Suprapubic skin (tissue), 4 donors: ENCODE data around the gene LRP2BP. TPM values are rescaled to one million over a fixed set of nuclear protein-coding genes. Genes with fewer than 3 reads are reported as not detected.

Experiments
- DNase-seq, 2 donors: peaks; one replicate each; pipeline ENCODE4 v3.0.0-alpha.2; 2019; ENCODE audit warnings: low spot score in 2 of 2
- H3K27ac ChIP-seq: fragments of 200-600 bp; sonication (generic); one replicate; pipeline ENCODE4 v1.5.1; 2019
- H3K27me3 ChIP-seq: fragments of 200-600 bp; sonication (generic); one replicate; pipeline ENCODE4 v1.5.1; 2019
- H3K36me3 ChIP-seq: fragments of 200-600 bp; sonication (generic); one replicate; pipeline ENCODE4 v1.5.1; 2019
- H3K4me1 ChIP-seq: fragments of 200-600 bp; sonication (generic); one replicate; pipeline ENCODE4 v1.5.1; 2019
- H3K4me3 ChIP-seq: fragments of 200-600 bp; sonication (generic); one replicate; pipeline ENCODE4 v1.5.1; 2019; ENCODE audit warnings: mild to moderate bottlenecking
- H3K9me3 ChIP-seq: fragments of 200-600 bp; sonication (generic); one replicate; pipeline ENCODE4 v1.5.1; 2019
- CTCF ChIP-seq, 2 donors: fragments of 200-600 bp in 1 of 2; fragments of 450-650 bp in 1 of 2; sonication (generic) in 1 of 2; IDR thresholded peaks; one replicate each; pipeline ENCODE4 v1.5.1; 2016 to 2019; ENCODE audit warnings: antibody characterized with exemption in 2 of 2, mild to moderate bottlenecking in 1 of 2, moderate library complexity in 1 of 2
- EP300 ChIP-seq: sonication (generic); formaldehyde crosslinking; IDR thresholded peaks from one replicate; pipeline ENCODE4 v1.6.1; 2017; ENCODE audit warnings: antibody characterized with exemption
- POLR2A ChIP-seq, 2 donors: fragments of 450-650 bp; IDR thresholded peaks; one replicate each; pipeline ENCODE4 v1.6.1; 2017; ENCODE audit warnings: antibody characterized with exemption in 2 of 2, mild to moderate bottlenecking in 2 of 2, moderate library complexity in 2 of 2
- POLR2AphosphoS5 ChIP-seq, 3 donors: sonication (generic); formaldehyde crosslinking; IDR thresholded peaks; one replicate each; pipeline ENCODE4 v1.6.1; 2017; ENCODE audit warnings: antibody characterized with exemption in 3 of 3
- WGBS: methylation state at CpG from one replicate; pipeline ENCODE4 v1.1.5; 2018; 5-methylcytosine and 5-hydroxymethylcytosine counted together
- total RNA-seq, 4 donors: library from RNA; depleted of rRNA; stranded (reverse); fragments of >200 nt; gene quantifications; one replicate each; pipeline ENCODE4 v1.1.0, GENCODE V29; 2016

Gene LRP2BP
- total RNA-seq, 4 donors from 2014 or later: 0.60 to 3.1 (median 1.3) TPM

GRCh38 chr4:185421366-185422124 lies 25.8 kb upstream of the LRP2BP start:
- no peak overlapping the region for H3K4me3 ChIP-seq
- no peaks in the 10 kb centered on the region for H3K9me3 ChIP-seq
- 64% methylated on average over 2 of the region's 2 CpGs for WGBS
- H3K27ac ChIP-seq: no peak overlapping the region
- DNase-seq: no peak
- peaks cover 35% of the 10 kb centered on the region for H3K4me1 ChIP-seq
- H3K27me3 ChIP-seq: no peaks in the 10 kb centered on the region
- no peak for TF ChIP-seq EP300
- TF ChIP-seq CTCF (IDR thresholded peaks at IDR 0.05): no peak
- TF ChIP-seq POLR2A (IDR thresholded peaks at IDR 0.05): no peak
- no peak for TF ChIP-seq POLR2AphosphoS5 (IDR thresholded peaks at IDR 0.05)
- H3K36me3 ChIP-seq: peaks cover 24% of the 10 kb centered on the region

- Histone ChIP-seq H3K9me3 (no peaks in the 10 kb centered on the region), H3K4me1 (peaks cover 8% of the 10 kb centered on the region), H3K4me3 (no peak overlapping the region), H3K27me3 (no peaks in the 10 kb centered on the region), H3K36me3 (peaks cover 54% of the 10 kb centered on the region), H3K27ac (no peak overlapping the region)
- DNase-seq: no peak
- TF ChIP-seq CTCF (IDR thresholded peaks at IDR 0.05): no peak
- TF ChIP-seq POLR2A (IDR thresholded peaks at IDR 0.05): no peak
- no peak for TF ChIP-seq POLR2AphosphoS5 (IDR thresholded peaks at IDR 0.05)
- no peak for TF ChIP-seq EP300
These were observed 21.2 kb upstream of the LRP2BP start for GRCh38 chr4:185416955-185417354.

- TF ChIP-seq POLR2A (IDR thresholded peaks at IDR 0.05): no peak
- TF ChIP-seq POLR2AphosphoS5 (IDR thresholded peaks at IDR 0.05): no peak
- TF ChIP-seq EP300: no peak
- TF ChIP-seq CTCF (IDR thresholded peaks at IDR 0.05): no peak
- Histone ChIP-seq H3K27me3 (no peaks in the 10 kb centered on the region), H3K36me3 (peaks cover 53% of the 10 kb centered on the region), H3K27ac (no peak overlapping the region), H3K4me1 (no peaks in the 10 kb centered on the region), H3K4me3 (no peak overlapping the region), H3K9me3 (no peaks in the 10 kb centered on the region)
- 90% methylated on average over 5 of the region's 5 CpGs for WGBS
- DNase-seq: no peak
These were observed 16.7 kb upstream of the LRP2BP start for GRCh38 chr4:185412412-185412811.

- no peak for DNase-seq
- no peaks in the 10 kb centered on the region for H3K27me3 ChIP-seq
- peaks cover 47% of the 10 kb centered on the region for H3K36me3 ChIP-seq
- H3K4me3 ChIP-seq: no peak overlapping the region
- WGBS: 67% methylated on average over 5 of the region's 5 CpGs
- no peaks in the 10 kb centered on the region for H3K4me1 ChIP-seq
- no peaks in the 10 kb centered on the region for H3K9me3 ChIP-seq
- H3K27ac ChIP-seq: no peak overlapping the region
- TF ChIP-seq CTCF (IDR thresholded peaks at IDR 0.05) (no peak), POLR2AphosphoS5 (IDR thresholded peaks at IDR 0.05) (no peak), EP300 (no peak), POLR2A (IDR thresholded peaks at IDR 0.05) (no peak)
These were observed 16.1 kb upstream of the LRP2BP start for GRCh38 chr4:185411849-185412248.

GRCh38 chr4:185408432-185408831 lies 12.7 kb upstream of the LRP2BP start:
- no peak for TF ChIP-seq POLR2AphosphoS5 (IDR thresholded peaks at IDR 0.05)
- no peak for TF ChIP-seq CTCF (IDR thresholded peaks at IDR 0.05)
- no peak for TF ChIP-seq POLR2A (IDR thresholded peaks at IDR 0.05)
- no peak for TF ChIP-seq EP300
- WGBS: 97% methylated on average over 2 of the region's 2 CpGs
- DNase-seq: no peak
- Histone ChIP-seq H3K9me3 (no peaks in the 10 kb centered on the region), H3K36me3 (peaks cover 45% of the 10 kb centered on the region), H3K4me3 (no peak overlapping the region), H3K4me1 (no peaks in the 10 kb centered on the region), H3K27me3 (no peaks in the 10 kb centered on the region), H3K27ac (no peak overlapping the region)
